OCI-M1 (cell line): ENCODE results near the gene C1orf185.
"Not testable (repeated sequence)": the region's sequence is repeated elsewhere in the genome, so short reads cannot be mapped to it uniquely, and the experiment has no call there.

ENCODE experiments used
- DNase-seq: peaks from one replicate; lab custom pipeline; 2025; lab: John Stamatoyannopoulos, UW

The C1orf185 gene

GRCh38 chr1:51137696-51138095, 35.7 kb downstream of the C1orf185 start:
- DNase-seq, result not testable (repeated sequence)

- DNase-seq, result peak; percentile 28
These were observed 37.4 kb downstream of the C1orf185 start for GRCh38 chr1:51139474-51139873.

- no peak for DNase-seq
These were observed 45.4 kb downstream of the C1orf185 start for GRCh38 chr1:51147394-51147793.

- DNase-seq, result peak; percentile 7
These were observed 52.7 kb downstream of the C1orf185 start for GRCh38 chr1:51154776-51155175.

- peak; percentile 72 for DNase-seq
These were observed 54.7 kb downstream of the C1orf185 start for GRCh38 chr1:51156752-51157151.

- DNase-seq, result peak; percentile 32
These were observed 55.4 kb downstream of the C1orf185 start for GRCh38 chr1:51157395-51157794.

- DNase-seq, result no peak
These were observed 56.2 kb downstream of the C1orf185 start for GRCh38 chr1:51158263-51158662.

GRCh38 chr1:51162560-51162959, 60.5 kb downstream of the C1orf185 start:
- not testable (repeated sequence) for DNase-seq

- DNase-seq, result no peak
These were observed 63.5 kb downstream of the C1orf185 start for GRCh38 chr1:51165540-51165939.

- peak; percentile 58 for DNase-seq
These were observed 66.3 kb downstream of the C1orf185 start for GRCh38 chr1:51168266-51168845.

GRCh38 chr1:51168936-51169335, 66.9 kb downstream of the C1orf185 start:
- DNase-seq, result no peak

- DNase-seq, result no peak
These were observed 68.3 kb downstream of the C1orf185 start for GRCh38 chr1:51170342-51170741.

GRCh38 chr1:51172811-51173210, 70.8 kb downstream of the C1orf185 start:
- DNase-seq, result no peak

GRCh38 chr1:51175278-51175677, 73.2 kb downstream of the C1orf185 start:
- DNase-seq, result peak; percentile 59

- DNase-seq, result not testable (repeated sequence)
These were observed 76.0 kb downstream of the C1orf185 start for GRCh38 chr1:51177988-51178387.

- DNase-seq, result no peak
These were observed 86.2 kb downstream of the C1orf185 start for GRCh38 chr1:51188230-51188629.

- peak; percentile 74 for DNase-seq
These were observed 87.5 kb downstream of the C1orf185 start for GRCh38 chr1:51189421-51190073.

GRCh38 chr1:51190961-51191360, 88.9 kb downstream of the C1orf185 start:
- peak; percentile 12 for DNase-seq

GRCh38 chr1:51192213-51192843, 90.3 kb downstream of the C1orf185 start:
- peak; percentile 85 for DNase-seq

- DNase-seq, result no peak
These were observed 91.5 kb downstream of the C1orf185 start for GRCh38 chr1:51193564-51193963.
